SK-N-SH treated with all-trans-retinoic acid at 6 μM for 48 hours (cell line): Measurements from ENCODE around the gene PYDC2.
A peak's percentile ranks its signal among the peaks of the same experiment; 100 is the strongest.

ENCODE experiments used
- ATAC-seq: fragments of 200-7000 bp; cut with Tn5 transposase; 3 replicates; pipeline ENCODE4 v1.9.1; 2020; ENCODE audit warnings: mild to moderate bottlenecking, moderate library complexity
- BACH2 ChIP-seq: fragments of 250-450 bp; sonication (Bioruptor Pico); IDR thresholded peaks from 2 replicates; pipeline ENCODE4 v1.9.0; 2021; ENCODE audit warnings: mild to moderate bottlenecking, borderline replicate concordance
- CSDC2 ChIP-seq: fragments of 250-450 bp; sonication (Bioruptor Pico); IDR thresholded peaks from 2 replicates; pipeline ENCODE4 v1.5.0; 2020; ENCODE audit warnings: mild to moderate bottlenecking, moderate library complexity
- CSRNP3 ChIP-seq: fragments of 250-450 bp; sonication (Bioruptor Pico); IDR thresholded peaks from 2 replicates; pipeline ENCODE4 v1.5.1; 2021; ENCODE audit warnings: mild to moderate bottlenecking, moderate library complexity
- ESRRG ChIP-seq: fragments of 250-450 bp; sonication (Bioruptor Pico); IDR thresholded peaks from 2 replicates; pipeline ENCODE4 v1.6.1; 2021; ENCODE audit warnings: mild to moderate bottlenecking
- GLIS3 ChIP-seq: fragments of 250-450 bp; sonication (Bioruptor Pico); IDR thresholded peaks from 2 replicates; pipeline ENCODE4 v1.5.0; 2020; ENCODE audit warnings: mild to moderate bottlenecking, moderate library complexity
- ISL1 ChIP-seq: fragments of 250-450 bp; sonication (Bioruptor Pico); IDR thresholded peaks from 2 replicates; pipeline ENCODE4 v2.1.2; 2022; ENCODE audit warnings: mild to moderate bottlenecking, moderate library complexity
- OSR1 ChIP-seq: fragments of 250-450 bp; sonication (Bioruptor Pico); IDR thresholded peaks from 2 replicates; pipeline ENCODE4 v1.8.0; 2022; ENCODE audit warnings: moderate library complexity, mild to moderate bottlenecking, inconsistent platforms
- PATZ1 ChIP-seq: fragments of 250-450 bp; sonication (Bioruptor Pico); IDR thresholded peaks from 2 replicates; pipeline ENCODE4 v1.8.0; 2020; ENCODE audit warnings: mild to moderate bottlenecking, moderate library complexity, borderline replicate concordance
- POU6F1 ChIP-seq: fragments of 250-450 bp; sonication (Bioruptor Pico); IDR thresholded peaks from 2 replicates; pipeline ENCODE4 v1.8.0; 2021; ENCODE audit warnings: low read depth, mild to moderate bottlenecking, moderate library complexity, borderline replicate concordance
- PPARA ChIP-seq: fragments of 250-450 bp; sonication (Bioruptor Pico); IDR thresholded peaks from 2 replicates; pipeline ENCODE4 v1.5.0; 2020; ENCODE audit warnings: mild to moderate bottlenecking, borderline replicate concordance
- RARB ChIP-seq: fragments of 250-450 bp; sonication (Bioruptor Pico); IDR thresholded peaks from 2 replicates; pipeline ENCODE4 v1.8.0; 2021; ENCODE audit warnings: mild to moderate bottlenecking, moderate library complexity
- TOX ChIP-seq: fragments of 250-450 bp; sonication (Bioruptor Pico); IDR thresholded peaks from 2 replicates; pipeline ENCODE4 v1.8.0; 2021; ENCODE audit warnings: mild to moderate bottlenecking, moderate library complexity, borderline replicate concordance
- TSHZ2 ChIP-seq: fragments of 250-450 bp; sonication (Bioruptor Pico); IDR thresholded peaks from 2 replicates; pipeline ENCODE4 v1.5.0; 2020; ENCODE audit warnings: mild to moderate bottlenecking, moderate library complexity
- ZC3H10 ChIP-seq: fragments of 250-450 bp; sonication (Bioruptor Pico); IDR thresholded peaks from 2 replicates; pipeline ENCODE4 v1.5.1; 2021; ENCODE audit warnings: mild to moderate bottlenecking, moderate library complexity
- ZFP3 ChIP-seq: fragments of 250-450 bp; sonication (Bioruptor Pico); IDR thresholded peaks from 2 replicates; pipeline ENCODE4 v1.5.0; 2020; ENCODE audit warnings: mild to moderate bottlenecking, moderate library complexity
- ZFP30 ChIP-seq: fragments of 450-650 bp; formaldehyde crosslinking; IDR thresholded peaks from 2 replicates; pipeline ENCODE4 v1.5.0; 2022; ENCODE audit warnings: mild to moderate bottlenecking, moderate library complexity
- ZNF565 ChIP-seq: fragments of 450-650 bp; formaldehyde crosslinking; conservative IDR thresholded peaks from 2 replicates; pipeline ENCODE4 v1.5.0; 2020; ENCODE audit warnings: low read depth, mild to moderate bottlenecking, moderate library complexity
- ZNF70 ChIP-seq: fragments of 450-650 bp; formaldehyde crosslinking; IDR thresholded peaks from 2 replicates; pipeline ENCODE4 v1.5.0; 2020; ENCODE audit warnings: mild to moderate bottlenecking, moderate library complexity
- ZNF8 ChIP-seq: fragments of 450-650 bp; formaldehyde crosslinking; IDR thresholded peaks from 2 replicates; pipeline ENCODE4 v1.5.0; 2020; ENCODE audit warnings: mild to moderate bottlenecking, moderate library complexity
- TF ChIP-seq, protein P1 (sequence below): fragments of 250-450 bp; sonication (Bioruptor Pico); IDR thresholded peaks from 2 replicates; pipeline ENCODE4 v1.5.1; 2020; ENCODE audit warnings: low read depth, mild to moderate bottlenecking, moderate library complexity

PYDC2 gene

DNA sequence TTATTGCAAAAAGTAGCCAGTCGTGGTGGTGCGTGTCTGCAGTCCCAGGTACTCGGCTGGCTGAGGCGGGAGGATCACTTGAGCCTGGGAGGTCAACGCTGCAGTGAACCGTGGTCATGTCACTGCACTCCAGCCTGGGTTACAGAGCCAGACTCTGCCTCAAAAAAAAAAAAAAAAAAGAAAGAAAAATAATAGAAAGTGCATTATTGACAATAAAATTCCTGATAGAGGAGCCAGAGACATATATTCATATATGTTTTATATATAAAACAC lies 43.6 kb upstream of the PYDC2 start (continued):
- TF ChIP-seq CSRNP3 (CRISPR knock-in tag) (no peak), ZNF8 (CRISPR knock-in tag) (no peak), ZFP3 (no peak), TOX (no peak), ZFP30 (CRISPR knock-in tag) (no peak)

DNA sequence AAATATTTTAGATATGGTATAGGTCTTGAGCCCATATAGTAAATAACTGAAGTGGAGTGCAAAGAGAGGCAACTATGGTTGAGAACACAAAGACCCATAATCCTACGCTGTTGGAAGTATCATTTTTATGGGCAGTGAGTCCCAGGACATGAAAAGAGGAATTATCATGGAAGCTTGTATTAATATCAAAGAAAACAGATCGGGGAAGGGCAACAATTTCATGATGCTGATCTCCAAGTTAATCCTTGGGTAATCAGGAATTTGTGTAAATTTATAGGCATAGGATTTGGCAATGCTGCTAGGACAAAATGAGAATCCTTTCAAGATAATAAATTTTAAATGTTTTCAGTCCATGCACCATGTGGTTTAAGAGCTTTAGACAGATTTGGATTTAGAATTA lies 40.2 kb upstream of the PYDC2 start:
- ATAC-seq, result no peak
- TF ChIP-seq OSR1 (CRISPR knock-in tag), result no peak
- no peak for TF ChIP-seq ZFP3
- TF ChIP-seq ESRRG, result no peak
- no peak for TF ChIP-seq TOX
- TF ChIP-seq PATZ1 (CRISPR knock-in tag), result no peak
- no peak for TF ChIP-seq CSRNP3 (CRISPR knock-in tag)
- no peak for TF ChIP-seq GLIS3 (CRISPR knock-in tag)
- no peak for TF ChIP-seq TSHZ2
- TF ChIP-seq BACH2 (CRISPR knock-in tag), result no peak
- TF ChIP-seq POU6F1 (CRISPR knock-in tag), result no peak
- TF ChIP-seq, protein P1, sequence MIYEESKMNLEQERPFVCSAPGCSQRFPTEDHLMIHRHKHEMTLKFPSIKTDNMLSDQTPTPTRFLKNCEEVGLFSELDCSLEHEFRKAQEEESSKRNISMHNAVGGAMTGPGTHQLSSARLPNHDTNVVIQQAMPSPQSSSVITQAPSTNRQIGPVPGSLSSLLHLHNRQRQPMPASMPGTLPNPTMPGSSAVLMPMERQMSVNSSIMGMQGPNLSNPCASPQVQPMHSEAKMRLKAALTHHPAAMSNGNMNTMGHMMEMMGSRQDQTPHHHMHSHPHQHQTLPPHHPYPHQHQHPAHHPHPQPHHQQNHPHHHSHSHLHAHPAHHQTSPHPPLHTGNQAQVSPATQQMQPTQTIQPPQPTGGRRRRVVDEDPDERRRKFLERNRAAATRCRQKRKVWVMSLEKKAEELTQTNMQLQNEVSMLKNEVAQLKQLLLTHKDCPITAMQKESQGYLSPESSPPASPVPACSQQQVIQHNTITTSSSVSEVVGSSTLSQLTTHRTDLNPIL (CRISPR knock-in tag), result no peak
- TF ChIP-seq ISL1 (CRISPR knock-in tag), result no peak
- TF ChIP-seq CSDC2 (CRISPR knock-in tag), result no peak
- TF ChIP-seq PPARA, result no peak
- no peak for TF ChIP-seq ZNF70 (CRISPR knock-in tag)
- no peak for TF ChIP-seq ZNF8 (CRISPR knock-in tag)
- no peak for TF ChIP-seq ZNF565 (CRISPR knock-in tag)
- no peak for TF ChIP-seq ZC3H10

DNA sequence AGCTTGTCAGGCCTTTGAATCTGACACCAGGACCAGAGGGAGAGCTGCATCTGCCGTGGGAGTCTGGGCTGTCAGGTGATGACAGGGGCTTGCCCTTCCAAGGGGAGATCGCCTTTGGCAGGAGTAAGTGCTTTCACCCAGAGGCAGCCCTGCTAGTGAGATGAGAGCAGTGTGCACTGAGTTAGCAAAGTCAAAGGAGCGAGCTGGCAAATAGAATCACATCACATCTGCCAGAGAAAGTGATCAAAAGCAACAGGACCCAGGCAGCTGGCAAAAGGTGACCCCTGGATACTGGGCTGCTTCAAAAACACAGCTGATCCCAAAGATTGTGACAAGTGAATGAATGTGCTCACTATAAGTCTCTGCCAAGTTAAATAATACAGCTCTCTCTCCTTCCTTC lies 36.1 kb upstream of the PYDC2 start:
- TF ChIP-seq RARB (CRISPR knock-in tag), result no peak
- no peak for TF ChIP-seq PATZ1 (CRISPR knock-in tag)
- peak; percentile 44 for ATAC-seq
